Measurements from ENCODE around the gene DYNLL2.
"Not testable (repeated sequence)": the region's sequence is repeated elsewhere in the genome, so short reads cannot be mapped to it uniquely, and the experiment has no call there.

The DYNLL2 gene

GRCh38 chr17:58072862-58073261, 10.4 kb upstream of the DYNLL2 start:
- no peak for DNase-seq (ENCODE audit: low read depth)

GRCh38 chr17:58073266-58073665, 10.0 kb upstream of the DYNLL2 start:
- not testable (repeated sequence) for DNase-seq (ENCODE audit: low read depth)

- DNase-seq (ENCODE audit: low read depth): not testable (repeated sequence)
Observed at GRCh38 chr17:58074406-58074805, 8.8 kb upstream of the DYNLL2 start.

GRCh38 chr17:58079300-58080033, 3.8 kb upstream of the DYNLL2 start:
- DNase-seq (ENCODE audit: low read depth): no peak

DNA sequence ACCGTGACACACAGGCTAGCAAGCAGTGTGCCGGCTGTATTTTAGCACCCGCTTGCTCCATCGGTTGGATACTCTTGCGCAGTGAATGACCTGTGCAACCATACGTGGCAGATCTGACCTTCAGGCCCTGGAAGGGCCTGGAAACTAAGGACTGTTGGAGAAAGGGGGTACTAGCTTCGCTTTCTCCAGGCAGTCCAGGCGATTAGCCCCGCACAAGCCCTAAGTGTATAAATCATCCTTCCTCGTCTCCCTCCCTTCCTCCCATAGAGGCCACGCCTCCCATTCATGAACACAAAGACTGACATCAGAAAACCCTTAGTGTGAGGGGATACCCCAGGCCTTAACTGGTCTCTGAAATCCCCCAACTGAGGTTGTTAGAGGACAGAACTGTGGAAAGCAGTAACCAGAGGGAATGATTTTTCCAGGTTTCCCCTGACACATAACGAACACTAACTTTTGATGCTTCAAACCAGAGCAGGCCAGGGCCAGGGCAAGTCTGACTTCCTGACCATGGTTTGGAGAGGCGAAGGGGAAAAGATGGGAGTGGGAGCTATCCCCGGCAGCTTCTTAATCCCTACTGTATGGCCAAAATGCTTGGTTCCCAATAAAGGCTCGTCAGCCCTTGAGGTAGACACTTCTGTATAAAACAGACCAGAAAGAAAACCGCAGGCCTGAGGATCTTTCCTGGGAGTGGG, 1.4 kb upstream of the DYNLL2 start:
- DNase-seq (ENCODE audit: low read depth): no peak

GRCh38 chr17:58082341-58082869, 814 bp upstream of the DYNLL2 start:
- DNase-seq (ENCODE audit: low read depth): no peak

DNA sequence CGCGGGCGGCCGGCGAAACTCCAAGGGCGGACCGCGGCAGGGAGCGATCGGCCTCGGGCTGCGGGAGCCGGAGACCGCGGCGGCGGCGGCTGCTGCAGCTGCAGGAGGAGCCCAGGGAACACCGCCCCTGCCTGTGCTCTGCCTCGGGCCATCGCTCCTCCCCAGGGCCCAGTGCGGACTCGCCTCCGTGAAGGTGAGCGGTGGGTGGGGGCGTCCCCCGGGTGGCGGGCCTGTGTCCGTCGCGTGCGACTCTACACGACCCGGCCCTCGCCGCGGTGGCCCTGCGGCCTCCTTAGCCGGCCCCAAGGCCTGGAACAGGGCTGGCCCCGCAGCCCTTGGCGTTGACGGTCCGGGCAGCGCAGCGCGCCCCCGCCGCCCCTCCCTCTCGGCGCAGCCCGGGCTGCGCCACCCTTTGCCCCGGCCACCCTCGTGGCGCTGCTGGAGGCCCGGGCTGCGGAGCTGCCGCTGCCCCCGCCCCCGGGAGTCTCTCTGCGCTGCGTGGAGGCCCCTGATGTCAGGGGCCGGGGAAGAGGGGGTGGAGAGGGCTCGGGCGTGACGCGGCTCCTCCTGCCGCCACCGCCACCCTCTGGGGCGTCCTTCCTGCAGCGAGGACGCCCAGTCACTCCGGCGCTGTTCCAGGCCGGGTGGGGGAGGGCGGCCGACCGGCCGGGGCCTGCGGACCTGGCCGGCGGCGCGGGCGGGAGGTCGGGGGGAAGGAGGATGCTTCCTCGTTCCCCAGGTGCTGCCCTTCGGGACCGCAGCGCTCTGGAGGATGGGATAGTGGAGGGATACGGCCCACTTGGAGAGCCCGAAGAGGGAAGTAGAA, 485 bp downstream of the DYNLL2 start:
- peak; percentile 19 for DNase-seq (ENCODE audit: low read depth)

GRCh38 chr17:58084317-58084981, 1.2 kb downstream of the DYNLL2 start:
- no peak for DNase-seq (ENCODE audit: low read depth)

GRCh38 chr17:58085039-58085715, 2.0 kb downstream of the DYNLL2 start:
- DNase-seq (ENCODE audit: low read depth): no peak

- no peak for DNase-seq (ENCODE audit: low read depth)
Observed at GRCh38 chr17:58086953-58087352, 3.7 kb downstream of the DYNLL2 start.

GRCh38 chr17:58088624-58089023, 5.4 kb downstream of the DYNLL2 start:
- DNase-seq (ENCODE audit: low read depth): no peak

DNA sequence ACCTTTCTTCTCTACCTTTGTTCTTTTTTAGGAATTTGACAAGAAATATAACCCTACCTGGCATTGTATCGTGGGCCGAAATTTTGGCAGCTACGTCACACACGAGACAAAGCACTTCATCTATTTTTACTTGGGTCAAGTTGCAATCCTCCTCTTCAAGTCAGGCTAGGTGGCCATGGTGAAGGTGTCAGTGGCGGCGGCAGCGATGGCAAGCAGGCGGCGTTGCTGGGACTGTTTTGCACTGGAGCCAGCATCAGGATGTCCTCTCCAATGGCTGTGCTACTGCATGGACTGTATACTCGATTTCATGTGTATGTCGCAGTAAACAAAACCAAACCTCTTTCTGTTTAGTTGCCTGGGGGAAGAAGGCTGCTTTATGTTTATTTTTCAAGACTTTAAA, 5.9 kb downstream of the DYNLL2 start:
- DNase-seq (ENCODE audit: low read depth): no peak

DNA sequence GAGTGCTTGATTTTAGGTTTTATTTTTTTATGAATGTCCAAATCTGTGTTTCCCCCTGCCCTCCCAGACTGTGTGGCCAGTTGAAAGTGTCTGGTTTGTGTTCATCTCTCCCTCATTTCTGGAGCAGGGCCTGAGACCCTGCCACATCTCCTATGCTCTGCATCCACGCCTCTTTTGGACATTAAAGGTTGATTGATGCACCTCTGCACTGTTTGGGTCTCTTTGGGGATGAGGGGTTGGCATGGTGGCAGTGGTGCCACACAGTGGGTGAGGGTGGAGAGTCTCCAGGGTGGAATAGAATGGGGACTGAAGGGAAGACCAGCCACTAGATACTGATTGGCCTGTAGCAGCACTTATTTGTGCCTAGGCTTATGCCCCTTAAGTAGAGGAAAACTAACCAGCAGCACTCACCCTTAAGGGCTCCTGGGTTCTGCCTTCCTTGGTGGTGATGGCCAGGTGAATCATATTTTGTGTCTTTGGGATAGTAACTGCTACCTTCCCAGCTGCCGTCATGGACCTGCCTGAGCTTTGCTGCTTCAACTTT, 7.9 kb downstream of the DYNLL2 start:
- no peak for DNase-seq (ENCODE audit: low read depth)

- no peak for DNase-seq (ENCODE audit: low read depth)
Observed at GRCh38 chr17:58092101-58092796, 9.0 kb downstream of the DYNLL2 start.

- no peak for DNase-seq (ENCODE audit: low read depth)
Observed at GRCh38 chr17:58092797-58093385, 9.7 kb downstream of the DYNLL2 start.

DNA sequence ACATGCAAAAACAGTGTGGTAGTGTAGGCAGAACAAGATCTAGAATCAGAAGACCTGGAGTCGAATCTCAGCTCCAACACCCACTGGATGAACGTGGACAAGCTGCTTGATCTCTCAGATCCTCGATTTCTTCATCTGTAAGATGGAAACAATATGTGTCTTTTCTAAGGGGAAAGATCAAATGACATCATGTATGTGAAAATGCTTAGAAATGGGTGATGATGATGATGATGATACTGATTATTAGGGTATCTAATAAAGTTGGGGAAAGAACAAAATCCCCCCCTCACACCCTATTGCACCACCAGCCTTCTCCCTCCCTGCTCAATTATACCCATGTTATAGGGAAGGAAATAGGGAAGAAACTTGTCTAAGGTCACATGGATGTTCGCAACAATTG, 10.9 kb downstream of the DYNLL2 start:
- no peak for DNase-seq (ENCODE audit: low read depth)

DNA sequence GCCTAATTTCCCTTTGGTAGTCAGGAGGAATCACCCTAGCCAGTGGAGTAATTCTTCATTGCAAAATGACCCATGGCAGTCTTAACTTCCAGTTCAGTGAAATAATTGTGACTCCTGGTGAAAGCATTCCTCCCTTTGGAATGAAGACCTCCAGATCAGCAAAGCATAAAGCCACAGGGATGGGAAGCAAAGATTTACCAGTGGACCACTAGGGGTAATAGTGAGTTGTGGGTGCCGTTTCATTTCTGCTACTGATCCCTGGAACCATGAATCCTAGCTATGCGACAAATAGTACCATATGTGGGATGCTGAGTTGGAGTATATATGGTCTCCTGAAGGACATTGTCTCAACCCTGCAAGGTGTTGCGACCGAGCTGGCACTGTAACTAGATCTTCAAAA, 13.7 kb downstream of the DYNLL2 start:
- no peak for DNase-seq (ENCODE audit: low read depth)

GRCh38 chr17:58097384-58098088, 14.3 kb downstream of the DYNLL2 start:
- DNase-seq (ENCODE audit: low read depth): no peak

GRCh38 chr17:58100506-58100905, 17.3 kb downstream of the DYNLL2 start:
- no peak for DNase-seq (ENCODE audit: low read depth)
